ENCODE data around the gene WNT5A. TPM values are rescaled to one million over a fixed set of nuclear protein-coding genes. Genes with fewer than 3 reads are reported as not detected.

WNT5A gene
- total RNA-seq, 2 experiments from 2014 or later = not detected

DNA sequence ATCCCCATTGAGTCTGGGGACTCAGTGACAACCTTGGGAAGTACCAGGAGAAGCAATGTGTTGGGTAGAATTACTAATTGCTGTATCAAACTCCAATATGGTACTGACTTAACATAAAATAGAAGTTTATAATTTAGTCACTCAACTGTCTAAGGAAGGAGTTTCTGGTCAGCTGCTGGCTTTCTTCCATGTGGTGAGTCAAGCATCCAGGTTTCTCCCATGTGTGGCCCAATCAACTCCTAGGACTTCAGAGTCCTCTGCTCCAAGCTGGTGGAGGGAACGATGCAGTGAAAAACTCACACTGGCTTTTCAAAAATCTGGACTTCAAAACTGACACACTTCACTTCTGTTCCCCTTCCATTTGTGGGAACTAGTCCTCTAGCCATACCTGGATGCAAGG, 25.2 kb downstream of the WNT5A start:
- Mint-ChIP-seq H3K36me3 (ENCODE audit: low read depth) (no peaks in the 10 kb centered on the region), H3K9me3 (peaks cover 2% of the 10 kb centered on the region), H3K4me3 (no peak overlapping the region), H3K27me3 (no peaks in the 10 kb centered on the region), H3K4me1 (ENCODE audit: low read depth) (no peaks in the 10 kb centered on the region), H3K27ac (no peak overlapping the region)
- TF ChIP-seq CTCF (IDR thresholded peaks at IDR 0.05) = no peak
- ChIA-PET POLR2A (no interaction called here), CTCF (no interaction called here)
- ATAC-seq (no peak), DNase-seq (no peak)
- intact Hi-C loops (cut with micrococcal nuclease) = no loop called here

DNA sequence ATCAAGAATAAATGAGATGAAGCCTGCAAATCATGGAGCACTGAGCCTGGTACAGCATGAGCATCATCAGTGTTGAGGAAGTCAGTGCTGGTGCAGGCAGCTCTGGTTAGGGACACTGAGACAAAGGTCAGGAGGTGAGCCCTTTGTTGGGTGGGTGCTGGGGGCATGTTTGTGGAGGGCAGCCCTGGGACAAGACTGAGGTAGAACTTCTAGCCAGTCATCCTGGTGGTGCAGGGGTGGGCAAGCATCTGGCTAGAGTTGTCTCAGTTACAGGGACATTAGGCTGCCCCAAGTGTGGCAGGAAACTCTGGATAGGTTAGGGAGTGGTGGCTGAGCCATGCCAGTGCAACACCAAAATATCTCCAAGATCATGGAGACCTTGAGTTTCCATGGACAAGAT, 27.3 kb downstream of the WNT5A start:
- H3K36me3 Mint-ChIP-seq (ENCODE audit: low read depth) = no peaks in the 10 kb centered on the region
- intact Hi-C loops (cut with micrococcal nuclease) = no loop called here
- peaks cover 2% of the 10 kb centered on the region for H3K9me3 Mint-ChIP-seq
- H3K4me1 Mint-ChIP-seq (ENCODE audit: low read depth) = no peaks in the 10 kb centered on the region
- no peak for TF ChIP-seq CTCF (IDR thresholded peaks at IDR 0.05)
- ChIA-PET POLR2A (no interaction called here), CTCF (no interaction called here)
- ATAC-seq (no peak), DNase-seq (no peak)
- H3K27me3 Mint-ChIP-seq = no peaks in the 10 kb centered on the region
- H3K27ac Mint-ChIP-seq = no peak overlapping the region
- H3K4me3 Mint-ChIP-seq = no peak overlapping the region

DNA sequence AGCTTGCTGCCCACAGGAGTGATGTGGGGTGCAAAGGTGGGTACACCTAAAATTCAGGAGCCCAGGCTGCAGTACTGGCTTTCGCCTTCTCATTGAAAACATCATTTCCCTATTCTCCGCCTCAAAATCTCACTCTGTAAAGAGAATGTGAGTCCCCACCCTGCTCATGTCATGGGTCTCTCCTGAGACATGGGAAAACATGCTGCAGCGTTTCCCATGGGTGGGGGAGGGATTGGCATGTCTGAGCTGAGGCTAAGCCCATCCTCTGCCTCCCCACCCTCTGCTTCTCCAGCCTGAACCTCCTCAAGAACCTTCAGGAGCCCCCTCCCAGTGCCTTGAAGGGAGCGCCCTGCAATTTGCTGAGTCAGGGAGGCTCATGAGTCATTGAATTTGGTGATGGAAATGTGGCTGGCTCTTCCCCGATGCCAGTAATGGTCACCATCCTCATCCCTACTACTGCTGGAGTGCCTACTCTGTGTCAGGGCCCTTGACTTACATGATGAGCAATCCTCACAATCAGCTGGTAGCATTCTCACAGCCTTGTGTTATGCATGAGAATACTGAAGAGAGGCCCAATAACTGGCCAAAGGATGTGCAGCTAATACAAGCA, 28.8 kb downstream of the WNT5A start:
- intact Hi-C loops (cut with micrococcal nuclease) = no loop called here
- no peak overlapping the region for H3K27ac Mint-ChIP-seq
- POLR2A ChIA-PET = no interaction called here

GRCh38 chr3:55455915-55456314, 31.2 kb downstream of the WNT5A start:
- no peak overlapping the region for H3K4me3 Mint-ChIP-seq
- ChIA-PET POLR2A (no interaction called here), CTCF (no interaction called here)
- ATAC-seq = no peak
- no peak overlapping the region for H3K27ac Mint-ChIP-seq
- intact Hi-C loops (cut with micrococcal nuclease) = no loop called here
- no peaks in the 10 kb centered on the region for H3K4me1 Mint-ChIP-seq (ENCODE audit: low read depth)
- H3K36me3 Mint-ChIP-seq (ENCODE audit: low read depth) = no peaks in the 10 kb centered on the region
- H3K9me3 Mint-ChIP-seq = no peaks in the 10 kb centered on the region
- TF ChIP-seq CTCF (IDR thresholded peaks at IDR 0.05) = no peak
- no peaks in the 10 kb centered on the region for H3K27me3 Mint-ChIP-seq
- no peak for DNase-seq

More for the DNA sequence above, 28.8 kb downstream of the WNT5A start:
- ATAC-seq (no peak), DNase-seq (no peak)
- CTCF ChIA-PET = no interaction called here
- Mint-ChIP-seq H3K4me3 (no peak overlapping the region), H3K4me1 (ENCODE audit: low read depth) (no peaks in the 10 kb centered on the region), H3K27me3 (no peaks in the 10 kb centered on the region), H3K9me3 (peaks cover 2% of the 10 kb centered on the region), H3K36me3 (ENCODE audit: low read depth) (no peaks in the 10 kb centered on the region)
- no peak for TF ChIP-seq CTCF (IDR thresholded peaks at IDR 0.05)

GRCh38 chr3:55454611-55455010, 32.5 kb downstream of the WNT5A start:
- H3K36me3 Mint-ChIP-seq (ENCODE audit: low read depth) = no peaks in the 10 kb centered on the region
- H3K9me3 Mint-ChIP-seq = no peaks in the 10 kb centered on the region
- no peak overlapping the region for H3K27ac Mint-ChIP-seq
- TF ChIP-seq CTCF (IDR thresholded peaks at IDR 0.05) = no peak
- no peaks in the 10 kb centered on the region for H3K4me1 Mint-ChIP-seq (ENCODE audit: low read depth)
- ChIA-PET CTCF (no interaction called here), POLR2A (no interaction called here)
- ATAC-seq (no peak), DNase-seq (no peak)
- H3K4me3 Mint-ChIP-seq = no peak overlapping the region
- H3K27me3 Mint-ChIP-seq = no peaks in the 10 kb centered on the region
- intact Hi-C loops (cut with micrococcal nuclease) = no loop called here

Measured in activated CD8-positive, alpha-beta T cell treated with anti-CD3 and anti-CD28 coated beads for 36 hours (primary cell).